ENCODE measurements around the gene ENO2.

DNA sequence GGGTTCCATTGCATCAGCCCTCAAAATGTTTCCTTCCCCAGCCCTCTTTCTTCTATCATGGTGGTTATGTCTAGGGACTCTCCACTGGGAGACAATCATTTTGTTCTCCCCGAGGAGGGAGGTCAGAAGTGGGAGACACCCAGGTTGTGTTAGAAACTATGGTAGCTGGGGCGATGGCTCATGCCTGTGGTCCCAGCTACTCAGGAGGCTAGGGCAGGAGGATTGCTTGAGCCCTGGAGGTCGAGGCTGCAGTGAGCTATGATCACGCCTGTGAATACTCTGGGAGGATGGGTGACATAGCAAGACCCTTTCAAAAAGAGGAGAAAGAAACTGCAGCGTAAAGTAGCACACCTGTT lies 22.8 kb upstream of the ENO2 start:
- TF ChIP-seq, protein P1, sequence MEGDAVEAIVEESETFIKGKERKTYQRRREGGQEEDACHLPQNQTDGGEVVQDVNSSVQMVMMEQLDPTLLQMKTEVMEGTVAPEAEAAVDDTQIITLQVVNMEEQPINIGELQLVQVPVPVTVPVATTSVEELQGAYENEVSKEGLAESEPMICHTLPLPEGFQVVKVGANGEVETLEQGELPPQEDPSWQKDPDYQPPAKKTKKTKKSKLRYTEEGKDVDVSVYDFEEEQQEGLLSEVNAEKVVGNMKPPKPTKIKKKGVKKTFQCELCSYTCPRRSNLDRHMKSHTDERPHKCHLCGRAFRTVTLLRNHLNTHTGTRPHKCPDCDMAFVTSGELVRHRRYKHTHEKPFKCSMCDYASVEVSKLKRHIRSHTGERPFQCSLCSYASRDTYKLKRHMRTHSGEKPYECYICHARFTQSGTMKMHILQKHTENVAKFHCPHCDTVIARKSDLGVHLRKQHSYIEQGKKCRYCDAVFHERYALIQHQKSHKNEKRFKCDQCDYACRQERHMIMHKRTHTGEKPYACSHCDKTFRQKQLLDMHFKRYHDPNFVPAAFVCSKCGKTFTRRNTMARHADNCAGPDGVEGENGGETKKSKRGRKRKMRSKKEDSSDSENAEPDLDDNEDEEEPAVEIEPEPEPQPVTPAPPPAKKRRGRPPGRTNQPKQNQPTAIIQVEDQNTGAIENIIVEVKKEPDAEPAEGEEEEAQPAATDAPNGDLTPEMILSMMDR (IDR thresholded peaks at IDR 0.05): no peak
- TF ChIP-seq EP300 (IDR thresholded peaks at IDR 0.05) (no peak), POLR2A (IDR thresholded peaks at IDR 0.05; ENCODE audit: low read depth) (no peak)
